ENCODE measurements around the gene KATNAL2.

- TF ChIP-seq ZNF138 (CRISPR knock-in tag; conservative IDR thresholded peaks at IDR 0.05) (no peak), SMAD3 (CRISPR knock-in tag; IDR thresholded peaks at IDR 0.05; ENCODE audit: borderline replicate concordance) (no peak), ZNF232 (CRISPR knock-in tag; IDR thresholded peaks at IDR 0.05) (no peak), ZNF423 (CRISPR knock-in tag; IDR thresholded peaks at IDR 0.05) (no peak), FOXP1 (CRISPR knock-in tag; IDR thresholded peaks at IDR 0.05; ENCODE audit: borderline replicate concordance) (no peak), FOXP4 (CRISPR knock-in tag; IDR thresholded peaks at IDR 0.05) (no peak), JAZF1 (CRISPR knock-in tag; IDR thresholded peaks at IDR 0.05) (no peak)
- TF ChIP-seq, protein P1, sequence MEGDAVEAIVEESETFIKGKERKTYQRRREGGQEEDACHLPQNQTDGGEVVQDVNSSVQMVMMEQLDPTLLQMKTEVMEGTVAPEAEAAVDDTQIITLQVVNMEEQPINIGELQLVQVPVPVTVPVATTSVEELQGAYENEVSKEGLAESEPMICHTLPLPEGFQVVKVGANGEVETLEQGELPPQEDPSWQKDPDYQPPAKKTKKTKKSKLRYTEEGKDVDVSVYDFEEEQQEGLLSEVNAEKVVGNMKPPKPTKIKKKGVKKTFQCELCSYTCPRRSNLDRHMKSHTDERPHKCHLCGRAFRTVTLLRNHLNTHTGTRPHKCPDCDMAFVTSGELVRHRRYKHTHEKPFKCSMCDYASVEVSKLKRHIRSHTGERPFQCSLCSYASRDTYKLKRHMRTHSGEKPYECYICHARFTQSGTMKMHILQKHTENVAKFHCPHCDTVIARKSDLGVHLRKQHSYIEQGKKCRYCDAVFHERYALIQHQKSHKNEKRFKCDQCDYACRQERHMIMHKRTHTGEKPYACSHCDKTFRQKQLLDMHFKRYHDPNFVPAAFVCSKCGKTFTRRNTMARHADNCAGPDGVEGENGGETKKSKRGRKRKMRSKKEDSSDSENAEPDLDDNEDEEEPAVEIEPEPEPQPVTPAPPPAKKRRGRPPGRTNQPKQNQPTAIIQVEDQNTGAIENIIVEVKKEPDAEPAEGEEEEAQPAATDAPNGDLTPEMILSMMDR (IDR thresholded peaks at IDR 0.05), result no peak
- TF ChIP-seq, protein P2, sequence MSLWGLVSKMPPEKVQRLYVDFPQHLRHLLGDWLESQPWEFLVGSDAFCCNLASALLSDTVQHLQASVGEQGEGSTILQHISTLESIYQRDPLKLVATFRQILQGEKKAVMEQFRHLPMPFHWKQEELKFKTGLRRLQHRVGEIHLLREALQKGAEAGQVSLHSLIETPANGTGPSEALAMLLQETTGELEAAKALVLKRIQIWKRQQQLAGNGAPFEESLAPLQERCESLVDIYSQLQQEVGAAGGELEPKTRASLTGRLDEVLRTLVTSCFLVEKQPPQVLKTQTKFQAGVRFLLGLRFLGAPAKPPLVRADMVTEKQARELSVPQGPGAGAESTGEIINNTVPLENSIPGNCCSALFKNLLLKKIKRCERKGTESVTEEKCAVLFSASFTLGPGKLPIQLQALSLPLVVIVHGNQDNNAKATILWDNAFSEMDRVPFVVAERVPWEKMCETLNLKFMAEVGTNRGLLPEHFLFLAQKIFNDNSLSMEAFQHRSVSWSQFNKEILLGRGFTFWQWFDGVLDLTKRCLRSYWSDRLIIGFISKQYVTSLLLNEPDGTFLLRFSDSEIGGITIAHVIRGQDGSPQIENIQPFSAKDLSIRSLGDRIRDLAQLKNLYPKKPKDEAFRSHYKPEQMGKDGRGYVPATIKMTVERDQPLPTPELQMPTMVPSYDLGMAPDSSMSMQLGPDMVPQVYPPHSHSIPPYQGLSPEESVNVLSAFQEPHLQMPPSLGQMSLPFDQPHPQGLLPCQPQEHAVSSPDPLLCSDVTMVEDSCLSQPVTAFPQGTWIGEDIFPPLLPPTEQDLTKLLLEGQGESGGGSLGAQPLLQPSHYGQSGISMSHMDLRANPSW (CRISPR knock-in tag; conservative IDR thresholded peaks at IDR 0.05; ENCODE audit: low read depth), result no peak
These were observed 193.3 kb downstream of the KATNAL2 start for GRCh38 chr18:47110492-47111274.

Measured in WTC11 (cell line).